WI38 (cell line): ENCODE measurements around the gene MCCC1.

ENCODE experiments used
- H3K4me3 ChIP-seq: 2 replicates; pipeline ENCODE4 v1.5.1; 2011; ENCODE audit warnings: low read depth, mild to moderate bottlenecking, control low read depth, low read length
- CTCF ChIP-seq: IDR thresholded peaks from 2 replicates; pipeline ENCODE4 v1.5.1; 2012; ENCODE audit warnings: low read depth, mild to moderate bottlenecking, control low read depth, low read length

Gene MCCC1

GRCh38 chr3:183027276-183027675 lies 72.0 kb downstream of the MCCC1 start:
- no peak overlapping the region for H3K4me3 ChIP-seq

GRCh38 chr3:183022936-183023516 lies 76.3 kb downstream of the MCCC1 start:
- TF ChIP-seq CTCF: no peak
- H3K4me3 ChIP-seq: no peak overlapping the region

More at GRCh38 chr3:183027276-183027675, 72.0 kb downstream of the MCCC1 start:
- no peak for TF ChIP-seq CTCF

- TF ChIP-seq CTCF: no peak
- H3K4me3 ChIP-seq: no peak overlapping the region
Observed at GRCh38 chr3:183018421-183019192, 80.7 kb downstream of the MCCC1 start.

GRCh38 chr3:183015185-183015584 lies 84.1 kb downstream of the MCCC1 start:
- TF ChIP-seq CTCF: no peak
- H3K4me3 ChIP-seq: no peak overlapping the region

- TF ChIP-seq CTCF: no peak
- H3K4me3 ChIP-seq: no peak overlapping the region
Observed at GRCh38 chr3:183013856-183014255, 85.4 kb downstream of the MCCC1 start.

- no peak overlapping the region for H3K4me3 ChIP-seq
- TF ChIP-seq CTCF: no peak
Observed at GRCh38 chr3:183013074-183013473, 86.2 kb downstream of the MCCC1 start.

- TF ChIP-seq CTCF: no peak
- no peak overlapping the region for H3K4me3 ChIP-seq
Observed at GRCh38 chr3:183008800-183009199, 90.5 kb downstream of the MCCC1 start.
